Hepatocyte (in vitro differentiated cells): ENCODE data around the gene ATP13A3.

Experiments used
- CTCF ChIP-seq: fragments of 200-600 bp; sonication (generic); IDR thresholded peaks from 2 replicates; pipeline ENCODE4 v1.5.1; 2016; ENCODE audit warnings: antibody characterized with exemption, mild to moderate bottlenecking; ENCODE audit not compliant: poor library complexity
- EZH2 ChIP-seq: fragments of 200-600 bp; sonication (generic); IDR thresholded peaks from 2 replicates; pipeline ENCODE4 v1.6.1; 2016; ENCODE audit warnings: antibody characterized with exemption, mild to moderate bottlenecking, borderline replicate concordance
- EZH2phosphoT487 ChIP-seq: fragments of 200-600 bp; sonication (generic); IDR thresholded peaks from one replicate; pipeline ENCODE4 v1.6.1; 2018; ENCODE audit warnings: antibody characterized with exemption, mild to moderate bottlenecking, low read depth, moderate library complexity; ENCODE audit not compliant: unreplicated experiment, severe bottlenecking

GRCh38 chr3:194470615-194471014 lies 16.2 kb downstream of the ATP13A3 start:
- TF ChIP-seq CTCF = no peak
- TF ChIP-seq EZH2 = no peak
- no peak for TF ChIP-seq EZH2phosphoT487
